GM06990 (cell line): ENCODE results near the gene CD248.

ENCODE experiments used
- DNase-seq: peaks from one replicate; pipeline ENCODE4 v3.0.0-alpha.2; 2011; ENCODE audit not compliant: insufficient read length; ENCODE audit errors: extremely low read depth
- H3K27me3 ChIP-seq: replicated peaks from 2 replicates; pipeline ENCODE4 v1.6.0; 2011; ENCODE audit warnings: low read length; ENCODE audit not compliant: control insufficient read depth, insufficient read depth
- H3K36me3 ChIP-seq: 2 replicates; pipeline ENCODE4 v1.5.1; 2011; ENCODE audit warnings: low read length; ENCODE audit not compliant: control insufficient read depth, insufficient read depth
- H3K4me3 ChIP-seq: replicated peaks from 2 replicates; pipeline ENCODE4 v1.5.1; 2011; ENCODE audit warnings: low read depth, mild to moderate bottlenecking, control low read depth, low read length
- CTCF ChIP-seq: IDR thresholded peaks from 2 replicates; pipeline ENCODE4 v1.5.1; 2011; ENCODE audit warnings: low read length, control low read depth, mild to moderate bottlenecking, inconsistent platforms; ENCODE audit not compliant: insufficient read depth, poor library complexity, severe bottlenecking

Gene CD248

DNA sequence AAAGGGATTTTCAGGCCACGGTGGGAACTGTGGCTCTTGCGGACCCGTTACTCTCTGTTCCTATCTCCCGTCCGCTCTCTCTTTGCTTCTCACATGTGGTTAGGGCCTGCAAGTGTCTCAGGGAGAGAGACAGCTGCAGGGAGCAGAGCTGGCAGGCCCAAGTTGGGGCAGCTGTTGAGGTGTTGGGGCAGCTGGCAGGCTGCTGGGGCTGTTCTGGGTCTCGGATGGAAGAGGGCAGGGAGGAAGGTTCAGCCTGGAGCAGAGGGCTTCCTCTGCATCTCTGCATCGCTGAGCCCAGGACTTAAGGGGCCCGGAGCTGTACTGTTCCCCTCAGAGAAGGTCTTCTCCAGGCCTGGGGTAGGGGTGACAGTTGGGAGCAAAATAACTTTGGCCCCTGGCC lies 41.4 kb downstream of the CD248 start:
- H3K4me3 ChIP-seq: no peak overlapping the region
- DNase-seq: no peak
- no peak for TF ChIP-seq CTCF
- H3K27me3 ChIP-seq: no peaks in the 10 kb centered on the region
- H3K36me3 ChIP-seq: peaks cover 36% of the 10 kb centered on the region

GRCh38 chr11:66274219-66274618 lies 42.6 kb downstream of the CD248 start:
- H3K4me3 ChIP-seq: no peak overlapping the region
- DNase-seq: no peak
- peaks cover 36% of the 10 kb centered on the region for H3K36me3 ChIP-seq
- TF ChIP-seq CTCF: no peak
- H3K27me3 ChIP-seq: no peaks in the 10 kb centered on the region

DNA sequence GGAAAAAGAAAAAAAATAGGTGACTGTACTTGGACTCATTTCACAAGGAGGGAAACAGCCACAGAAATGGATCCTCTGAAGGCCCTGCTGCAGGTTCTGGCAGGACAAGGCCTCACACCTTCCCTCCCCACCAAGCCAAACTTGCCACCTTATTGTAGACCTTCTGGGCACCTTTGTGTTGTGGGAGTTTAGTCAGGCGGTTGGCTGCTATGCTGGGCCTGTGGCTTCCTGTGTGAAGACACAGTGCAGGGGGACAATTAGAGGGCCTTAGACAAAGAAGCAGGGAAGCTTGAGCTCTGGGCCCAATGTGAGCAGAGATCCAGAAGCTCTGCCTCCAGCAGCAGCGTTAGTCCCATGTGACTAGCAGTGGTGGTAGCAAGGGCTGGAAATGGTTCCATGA lies 44.2 kb downstream of the CD248 start:
- no peak for DNase-seq
- TF ChIP-seq CTCF: no peak

DNA sequence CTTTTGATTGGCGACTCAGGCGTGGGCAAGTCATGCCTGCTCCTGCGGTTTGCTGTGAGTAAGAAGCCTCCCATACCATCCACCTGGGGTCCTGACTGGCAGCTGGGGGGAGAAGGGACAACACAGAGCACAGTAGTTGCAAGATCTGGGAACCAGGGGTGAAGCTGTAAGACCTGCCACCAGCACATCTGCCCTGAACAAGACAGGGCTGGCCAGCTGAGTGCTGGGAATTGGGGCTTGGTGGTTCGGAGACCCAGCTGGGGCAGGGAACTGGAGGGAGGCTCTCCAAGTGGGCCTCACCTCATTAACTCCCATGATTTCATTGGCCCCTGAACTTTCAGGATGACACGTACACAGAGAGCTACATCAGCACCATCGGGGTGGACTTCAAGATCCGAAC lies 45.0 kb downstream of the CD248 start:
- no peak for TF ChIP-seq CTCF
- Histone ChIP-seq H3K4me3 (no peak overlapping the region), H3K36me3 (peaks cover 36% of the 10 kb centered on the region), H3K27me3 (no peaks in the 10 kb centered on the region)
- DNase-seq: no peak

More for the DNA sequence above, 44.2 kb downstream of the CD248 start:
- Histone ChIP-seq H3K36me3 (peaks cover 36% of the 10 kb centered on the region), H3K4me3 (no peak overlapping the region), H3K27me3 (no peaks in the 10 kb centered on the region)

DNA sequence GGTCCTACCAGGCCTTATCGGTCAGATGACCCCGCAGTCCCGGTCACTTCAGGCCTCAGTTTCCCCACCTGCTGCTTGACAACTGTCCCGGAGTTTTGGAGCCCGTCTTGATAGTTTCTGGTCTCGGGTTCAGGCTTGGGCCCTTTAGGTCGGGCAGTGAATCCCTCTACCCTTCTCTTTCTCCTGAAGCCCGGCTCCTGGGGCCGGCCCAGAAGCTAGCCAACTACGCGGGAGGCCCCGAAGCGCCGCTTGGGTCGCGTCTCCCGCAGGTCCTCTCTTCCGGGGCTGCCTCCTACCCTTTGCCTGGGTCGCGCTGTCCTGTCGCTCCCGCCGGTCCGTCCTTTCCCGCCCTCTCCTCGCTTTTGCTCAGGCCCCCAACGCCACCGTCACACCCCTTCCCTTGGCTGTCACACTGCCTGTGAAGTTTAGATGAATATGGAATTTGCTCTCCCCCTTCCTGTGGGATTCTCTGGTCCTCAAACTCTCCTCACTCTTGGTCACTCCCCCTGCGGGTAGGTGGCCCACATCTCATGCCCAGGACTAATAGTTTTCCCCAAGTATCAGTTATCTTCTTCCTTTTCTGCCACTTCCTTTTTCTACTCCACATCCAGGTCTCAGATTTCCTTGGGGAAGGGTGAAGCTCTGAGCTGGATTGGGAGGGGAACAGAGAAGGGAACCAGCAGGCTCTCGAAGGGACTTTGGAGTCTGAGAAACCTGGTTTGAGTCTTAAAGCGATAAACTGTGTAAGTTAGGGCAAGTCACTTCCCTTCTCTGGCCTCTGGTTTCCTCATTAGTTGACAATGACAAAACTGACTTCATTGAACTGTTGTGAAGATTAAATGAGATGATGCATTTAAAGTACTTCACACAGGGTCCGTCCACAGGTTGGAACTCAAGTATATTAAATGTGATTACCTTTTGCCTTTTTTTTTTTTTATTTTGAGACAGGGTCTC lies 47.6 kb downstream of the CD248 start:
- TF ChIP-seq CTCF: peak; percentile 25
- peak overlapping the region; percentile 99 for H3K4me3 ChIP-seq
- no peaks in the 10 kb centered on the region for H3K27me3 ChIP-seq
- no peak for DNase-seq
- peaks cover 38% of the 10 kb centered on the region for H3K36me3 ChIP-seq
